ENCODE data around the gene METTL1. TPM values are rescaled to one million over a fixed set of nuclear protein-coding genes. Genes with fewer than 3 reads are reported as not detected.
A peak's percentile ranks its signal among the peaks of the same experiment; 100 is the strongest.

METTL1 gene
- total and polyA plus RNA-seq, 9 of the 15 experiments (the other 6 are each of a cell fraction or from before 2014, with no cell fraction given) = 12.6 to 65.9 (median 39.2) TPM

- TF ChIP-seq USF2 (CRISPR knock-in tag; IDR thresholded peaks at IDR 0.05) (no peak), ZNF668 (CRISPR knock-in tag; IDR thresholded peaks at IDR 0.05) (no peak), ZBTB33 (CRISPR knock-in tag; IDR thresholded peaks at IDR 0.05) (peak; percentile 54; the same call in 1 of the 2 replicates), KLF16 (IDR thresholded peaks at IDR 0.05) (no peak), DLX4 (CRISPR knock-in tag; IDR thresholded peaks at IDR 0.05) (no peak), NUFIP1 (IDR thresholded peaks at IDR 0.05; ENCODE audit: partially characterized antibody) (no peak), ZNF217 (CRISPR knock-in tag; IDR thresholded peaks at IDR 0.05) (no peak), NR2C1 (IDR thresholded peaks at IDR 0.05) (no peak), NR2C1 (tag; IDR thresholded peaks at IDR 0.05) (no peak)
Observed at GRCh38 chr12:57815177-57816000, 43.5 kb upstream of the METTL1 start (continued).

Data from K562 (cell line).